ENCODE measurements around the gene FABP1.

Gene FABP1

GRCh38 chr2:88096708-88097107 is 31.2 kb downstream of the FABP1 start:
- DNase-seq (ENCODE audit: low spot score), result no peak
- TF ChIP-seq CTCF (IDR thresholded peaks at IDR 0.05; ENCODE audit: extremely low read depth, missing control alignments), result no peak

GRCh38 chr2:88095022-88095421 is 32.8 kb downstream of the FABP1 start:
- no peak for DNase-seq (ENCODE audit: low spot score)
- TF ChIP-seq CTCF (IDR thresholded peaks at IDR 0.05; ENCODE audit: extremely low read depth, missing control alignments), result no peak

- no peak for TF ChIP-seq CTCF (IDR thresholded peaks at IDR 0.05; ENCODE audit: extremely low read depth, missing control alignments)
- no peak for DNase-seq (ENCODE audit: low spot score)
Measured at GRCh38 chr2:88092773-88093172, 35.1 kb downstream of the FABP1 start.

GRCh38 chr2:88091943-88092342 is 35.9 kb downstream of the FABP1 start:
- DNase-seq (ENCODE audit: low spot score), result no peak

GRCh38 chr2:88090446-88091283 is 37.2 kb downstream of the FABP1 start:
- no peak for DNase-seq (ENCODE audit: low spot score)
- no peak for TF ChIP-seq CTCF (IDR thresholded peaks at IDR 0.05; ENCODE audit: extremely low read depth, missing control alignments)

More at GRCh38 chr2:88091943-88092342, 35.9 kb downstream of the FABP1 start:
- no peak for TF ChIP-seq CTCF (IDR thresholded peaks at IDR 0.05; ENCODE audit: extremely low read depth, missing control alignments)

GRCh38 chr2:88088999-88089398 is 38.9 kb downstream of the FABP1 start:
- no peak for DNase-seq (ENCODE audit: low spot score)
- TF ChIP-seq CTCF (IDR thresholded peaks at IDR 0.05; ENCODE audit: extremely low read depth, missing control alignments), result no peak

GRCh38 chr2:88087763-88088162 is 40.1 kb downstream of the FABP1 start:
- DNase-seq (ENCODE audit: low spot score), result no peak
- TF ChIP-seq CTCF (IDR thresholded peaks at IDR 0.05; ENCODE audit: extremely low read depth, missing control alignments), result no peak
